Astrocyte (in vitro differentiated cells and primary cell): Measurements from ENCODE around the gene NSL1. TPM values are rescaled to one million over a fixed set of nuclear protein-coding genes. Genes with fewer than 3 reads are reported as not detected.

Experiments used
- DNase-seq: peaks from one replicate; pipeline ENCODE4 v3.0.0-alpha.2; 2010; ENCODE audit warnings: low read depth
- FAIRE-seq: peaks from 2 replicates; lab custom pipeline; 2011; peaks lifted over from hg19 to GRCh38; lab: Jason Lieb, UNC
- H2AFZ ChIP-seq: 2 replicates; pipeline ENCODE4 v1.6.0; 2012; ENCODE audit warnings: low read depth, low read length, inconsistent platforms
- H3K27ac ChIP-seq: 2 replicates; pipeline ENCODE4 v1.5.1; 2011; ENCODE audit warnings: low read depth, low read length, inconsistent platforms
- H3K27me3 ChIP-seq: 2 replicates; pipeline ENCODE4 v1.6.0; 2011; ENCODE audit warnings: low read length, inconsistent platforms; ENCODE audit not compliant: insufficient read depth
- H3K36me3 ChIP-seq: 2 replicates; pipeline ENCODE4 v1.5.1; 2011; ENCODE audit warnings: low read length, inconsistent platforms; ENCODE audit not compliant: insufficient read depth
- H3K4me1 ChIP-seq: 2 replicates; pipeline ENCODE4 v1.5.1; 2011; ENCODE audit warnings: low read length, inconsistent platforms; ENCODE audit not compliant: insufficient read depth
- H3K4me2 ChIP-seq: 2 replicates; pipeline ENCODE4 v1.6.0; 2012; ENCODE audit warnings: low read length, inconsistent platforms
- H3K4me3 ChIP-seq: 2 replicates; pipeline ENCODE4 v1.5.1; 2011; ENCODE audit warnings: low read depth, mild to moderate bottlenecking, low read length, inconsistent platforms; ENCODE audit not compliant: insufficient read depth
- H3K79me2 ChIP-seq: 2 replicates; pipeline ENCODE4 v1.6.0; 2012; ENCODE audit warnings: mild to moderate bottlenecking, low read length, inconsistent platforms; ENCODE audit not compliant: insufficient read depth
- H3K9ac ChIP-seq: 2 replicates; pipeline ENCODE4 v1.6.0; 2012; ENCODE audit warnings: mild to moderate bottlenecking, low read length, inconsistent platforms
- H3K9me3 ChIP-seq: 2 replicates; pipeline ENCODE4 v1.5.1; 2012; ENCODE audit warnings: low read depth, mild to moderate bottlenecking, low read length, inconsistent platforms; ENCODE audit not compliant: insufficient read depth
- H4K20me1 ChIP-seq: 2 replicates; pipeline ENCODE4 v1.6.0; 2012; ENCODE audit warnings: low read length, inconsistent platforms; ENCODE audit not compliant: insufficient read depth
- H3K27ac Mint-ChIP-seq: one replicate; pipeline ENCODE4 v1.8.0; 2021; ENCODE audit warnings: mild to moderate bottlenecking, mixed read lengths; ENCODE audit not compliant: unreplicated experiment
- H3K27me3 Mint-ChIP-seq: one replicate; pipeline ENCODE4 v1.8.0; 2021; ENCODE audit warnings: low read depth, mixed read lengths; ENCODE audit not compliant: unreplicated experiment
- H3K36me3 Mint-ChIP-seq: one replicate; pipeline ENCODE4 v1.8.0; 2021; ENCODE audit warnings: low read depth, mixed read lengths; ENCODE audit not compliant: unreplicated experiment
- H3K4me1 Mint-ChIP-seq: one replicate; pipeline ENCODE4 v1.8.0; 2021; ENCODE audit warnings: low read depth, mixed read lengths; ENCODE audit not compliant: unreplicated experiment
- H3K4me3 Mint-ChIP-seq: one replicate; pipeline ENCODE4 v1.8.0; 2021; ENCODE audit warnings: mild to moderate bottlenecking, moderate library complexity, mixed read lengths; ENCODE audit not compliant: unreplicated experiment
- H3K9me3 Mint-ChIP-seq: one replicate; pipeline ENCODE4 v1.8.0; 2021; ENCODE audit warnings: mild to moderate bottlenecking, mixed read lengths; ENCODE audit not compliant: unreplicated experiment
- CTCF ChIP-seq: IDR thresholded peaks from 2 replicates; pipeline ENCODE4 v1.5.1; 2011; ENCODE audit warnings: low read depth, mild to moderate bottlenecking, inconsistent platforms, low read length, moderate library complexity; ENCODE audit not compliant: insufficient read depth
- EZH2 ChIP-seq: IDR thresholded peaks from 2 replicates; pipeline ENCODE4 v1.6.1; 2012; ENCODE audit warnings: mild to moderate bottlenecking, low read length, inconsistent platforms; ENCODE audit not compliant: insufficient read depth
- total RNA-seq: library from RNA; stranded (reverse); gene quantifications from 2 replicates; pipeline ENCODE4 v1.2.1, GENCODE V29; 2021

The NSL1 gene
- total RNA-seq, 1 donor from 2014 or later = 22.6 TPM

GRCh38 chr1:212785871-212786270, 5.7 kb downstream of the NSL1 start:
- Histone ChIP-seq H3K27ac (no peak overlapping the region), H4K20me1 (no peaks in the 10 kb centered on the region), H2AFZ (no peak overlapping the region), H3K4me3 (no peak overlapping the region), H3K4me1 (peaks cover 6% of the 10 kb centered on the region), H3K9ac (no peak overlapping the region), H3K36me3 (no peaks in the 10 kb centered on the region), H3K79me2 (peaks cover 24% of the 10 kb centered on the region), H3K27me3 (no peaks in the 10 kb centered on the region), H3K9me3 (no peaks in the 10 kb centered on the region), H3K4me2 (no peak overlapping the region)
- TF ChIP-seq CTCF (no peak), EZH2 (no peak)
- H3K4me1 Mint-ChIP-seq = peaks cover 2% of the 10 kb centered on the region
- no peaks in the 10 kb centered on the region for H3K27me3 Mint-ChIP-seq
- H3K36me3 Mint-ChIP-seq = peaks cover 1% of the 10 kb centered on the region
- H3K27ac Mint-ChIP-seq = no peak overlapping the region
- no peak overlapping the region for H3K4me3 Mint-ChIP-seq
- no peaks in the 10 kb centered on the region for H3K9me3 Mint-ChIP-seq
- DNase-seq (no peak), FAIRE-seq (no peak)

- H3K36me3 Mint-ChIP-seq = peaks cover 2% of the 10 kb centered on the region
- TF ChIP-seq CTCF = no peak
- TF ChIP-seq EZH2 = no peak
- Histone ChIP-seq H3K79me2 (peaks cover 11% of the 10 kb centered on the region), H4K20me1 (no peaks in the 10 kb centered on the region), H3K4me1 (peaks cover 6% of the 10 kb centered on the region), H3K4me2 (no peak overlapping the region), H2AFZ (no peak overlapping the region), H3K9ac (no peak overlapping the region), H3K9me3 (no peaks in the 10 kb centered on the region), H3K27me3 (no peaks in the 10 kb centered on the region), H3K36me3 (no peaks in the 10 kb centered on the region), H3K27ac (no peak overlapping the region), H3K4me3 (no peak overlapping the region)
- H3K4me3 Mint-ChIP-seq = no peak overlapping the region
- DNase-seq = no peak
- no peaks in the 10 kb centered on the region for H3K27me3 Mint-ChIP-seq
- FAIRE-seq = no peak
- no peak overlapping the region for H3K27ac Mint-ChIP-seq
- H3K9me3 Mint-ChIP-seq = no peaks in the 10 kb centered on the region
- peaks cover 2% of the 10 kb centered on the region for H3K4me1 Mint-ChIP-seq
These were observed 7.6 kb downstream of the NSL1 start for GRCh38 chr1:212783976-212784375.

- H3K27ac ChIP-seq = no peak overlapping the region
- FAIRE-seq = peak; percentile 37
- TF ChIP-seq EZH2 (no peak), CTCF (peak; percentile 62)
- H3K36me3 ChIP-seq = no peaks in the 10 kb centered on the region
- Mint-ChIP-seq H3K36me3 (peaks cover 10% of the 10 kb centered on the region), H3K4me1 (no peaks in the 10 kb centered on the region), H3K27ac (no peak overlapping the region), H3K27me3 (no peaks in the 10 kb centered on the region), H3K4me3 (no peak overlapping the region), H3K9me3 (peaks cover 7% of the 10 kb centered on the region)
- H3K4me3 ChIP-seq = no peak overlapping the region
- H3K4me2 ChIP-seq = peak overlapping the region; percentile 60
- H2AFZ ChIP-seq = no peak overlapping the region
- H3K27me3 ChIP-seq = no peaks in the 10 kb centered on the region
- H4K20me1 ChIP-seq = no peaks in the 10 kb centered on the region
- peaks cover 6% of the 10 kb centered on the region for H3K4me1 ChIP-seq
- no peaks in the 10 kb centered on the region for H3K79me2 ChIP-seq
- no peaks in the 10 kb centered on the region for H3K9me3 ChIP-seq
- peak; percentile 45 for DNase-seq
- peak overlapping the region; percentile 24 for H3K9ac ChIP-seq
These were observed 9.0 kb downstream of the NSL1 start for GRCh38 chr1:212782422-212783154.
